Tibial nerve (tissue), 3 donors: ENCODE data around the gene RGPD8.

Experiments
- POLR2A ChIP-seq, 2 donors: fragments of 450-650 bp; IDR thresholded peaks; one replicate each; pipeline ENCODE4 v1.6.1; 2017; ENCODE audit warnings: antibody characterized with exemption in 2 of 2, mild to moderate bottlenecking in 2 of 2, moderate library complexity in 2 of 2
- TF ChIP-seq, protein P1 (sequence below), 5 experiments: fragments of 200-600 bp in 3 of 5; fragments of 450-650 bp in 2 of 5; sonication (generic) in 3 of 5; IDR thresholded peaks; one replicate each; pipeline ENCODE4 v1.5.1; 2016 to 2019; ENCODE audit warnings: antibody characterized with exemption in 5 of 5, mild to moderate bottlenecking in 3 of 5, moderate library complexity in 2 of 5

DNA sequence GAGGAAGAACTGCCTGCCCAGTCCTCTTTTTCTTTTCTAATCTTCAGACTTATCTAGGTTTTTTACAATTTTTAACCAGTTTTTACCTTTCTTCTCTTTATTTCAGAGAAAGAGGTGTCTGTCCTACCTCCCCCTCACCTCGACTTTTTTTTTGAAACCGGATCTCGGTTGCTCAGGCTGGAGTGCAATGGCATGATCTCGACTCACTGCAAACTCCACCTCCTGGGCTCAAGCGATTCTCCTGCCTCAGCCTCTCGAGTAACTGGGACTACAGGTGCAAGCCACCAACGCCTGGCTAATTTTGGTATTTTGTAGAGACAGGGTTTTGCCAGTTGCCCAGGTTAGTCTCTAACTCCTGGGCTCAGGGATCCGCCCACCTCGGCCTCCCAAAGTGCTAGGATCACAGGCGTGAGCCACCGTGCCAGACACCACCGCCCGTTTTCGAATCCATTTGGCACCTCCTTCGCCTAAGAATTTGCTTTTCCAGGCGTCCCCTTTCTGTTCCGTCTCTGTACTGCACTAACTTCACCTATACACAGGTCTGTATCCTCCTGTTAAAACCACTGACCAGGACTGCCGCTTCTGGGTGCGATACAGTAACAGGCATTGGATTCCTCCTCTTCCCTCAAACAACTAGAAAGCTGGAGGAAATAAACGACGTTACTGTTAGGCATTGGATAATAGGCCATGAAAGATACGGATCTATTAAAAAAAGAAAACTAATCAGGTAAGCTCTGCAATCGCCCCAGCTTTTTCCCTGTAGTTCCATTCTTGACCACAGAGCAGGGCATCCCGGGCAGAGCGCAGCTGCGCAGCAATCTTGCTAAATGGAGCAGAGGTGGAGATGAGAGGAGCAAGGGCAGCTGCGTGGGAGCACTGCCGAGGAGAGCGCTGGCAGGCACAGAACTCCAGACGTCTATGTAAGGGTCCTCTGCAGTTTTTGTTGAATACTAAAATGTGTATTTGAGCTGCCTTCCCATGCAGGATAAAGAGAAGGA lies 88.1 kb downstream of the RGPD8 start:
- TF ChIP-seq, protein P1, sequence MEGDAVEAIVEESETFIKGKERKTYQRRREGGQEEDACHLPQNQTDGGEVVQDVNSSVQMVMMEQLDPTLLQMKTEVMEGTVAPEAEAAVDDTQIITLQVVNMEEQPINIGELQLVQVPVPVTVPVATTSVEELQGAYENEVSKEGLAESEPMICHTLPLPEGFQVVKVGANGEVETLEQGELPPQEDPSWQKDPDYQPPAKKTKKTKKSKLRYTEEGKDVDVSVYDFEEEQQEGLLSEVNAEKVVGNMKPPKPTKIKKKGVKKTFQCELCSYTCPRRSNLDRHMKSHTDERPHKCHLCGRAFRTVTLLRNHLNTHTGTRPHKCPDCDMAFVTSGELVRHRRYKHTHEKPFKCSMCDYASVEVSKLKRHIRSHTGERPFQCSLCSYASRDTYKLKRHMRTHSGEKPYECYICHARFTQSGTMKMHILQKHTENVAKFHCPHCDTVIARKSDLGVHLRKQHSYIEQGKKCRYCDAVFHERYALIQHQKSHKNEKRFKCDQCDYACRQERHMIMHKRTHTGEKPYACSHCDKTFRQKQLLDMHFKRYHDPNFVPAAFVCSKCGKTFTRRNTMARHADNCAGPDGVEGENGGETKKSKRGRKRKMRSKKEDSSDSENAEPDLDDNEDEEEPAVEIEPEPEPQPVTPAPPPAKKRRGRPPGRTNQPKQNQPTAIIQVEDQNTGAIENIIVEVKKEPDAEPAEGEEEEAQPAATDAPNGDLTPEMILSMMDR (IDR thresholded peaks at IDR 0.05): no peak
- no peak for TF ChIP-seq POLR2A (IDR thresholded peaks at IDR 0.05)
